H9 (cell line): ENCODE data around the gene LRRC28. TPM values are rescaled to one million over a fixed set of nuclear protein-coding genes. Genes with fewer than 3 reads are reported as not detected.

Experiments used
- DNase-seq: peaks from one replicate; pipeline ENCODE4 v3.0.0-alpha.2; 2017
- H2AFZ ChIP-seq: one replicate; pipeline ENCODE4 v1.6.1; 2013; ENCODE audit warnings: mild to moderate bottlenecking, low read length, control low read depth, moderate library complexity
- H2AK5ac ChIP-seq: 2 replicates; pipeline ENCODE4 v1.6.1; 2013; ENCODE audit warnings: low read length, control low read depth, mixed read lengths; ENCODE audit not compliant: insufficient read length
- H2BK120ac ChIP-seq: one replicate; pipeline ENCODE4 v1.6.1; 2013; ENCODE audit warnings: low read depth, mild to moderate bottlenecking, low read length, control low read depth, inconsistent platforms; ENCODE audit not compliant: poor library complexity, severe bottlenecking
- H2BK12ac ChIP-seq: 2 replicates; pipeline ENCODE4 v1.6.1; 2013; ENCODE audit warnings: low read length, control low read depth, mixed read lengths, low read depth; ENCODE audit not compliant: insufficient read length
- H2BK15ac ChIP-seq: 2 replicates; pipeline ENCODE4 v1.6.1; 2013; ENCODE audit warnings: low read depth, low read length, control low read depth
- H2BK20ac ChIP-seq: one replicate; pipeline ENCODE4 v1.6.1; 2013; ENCODE audit warnings: low read depth, mild to moderate bottlenecking, low read length, control low read depth, inconsistent platforms; ENCODE audit not compliant: poor library complexity, severe bottlenecking
- H2BK5ac ChIP-seq: 2 replicates; pipeline ENCODE4 v1.6.1; 2013; ENCODE audit warnings: low read length, control low read depth, mixed read lengths; ENCODE audit not compliant: insufficient read length
- H3K14ac ChIP-seq: 2 replicates; pipeline ENCODE4 v1.6.1; 2013; ENCODE audit warnings: low read length, control low read depth; ENCODE audit not compliant: insufficient read depth
- H3K18ac ChIP-seq: 2 replicates; pipeline ENCODE4 v1.6.1; 2013; ENCODE audit warnings: low read depth, mild to moderate bottlenecking, mixed read lengths, low read length, control low read depth; ENCODE audit not compliant: insufficient read length
- H3K23ac ChIP-seq: 2 replicates; pipeline ENCODE4 v1.6.1; 2013; ENCODE audit warnings: low read length, control low read depth, mixed read lengths, low read depth; ENCODE audit not compliant: insufficient read length
- H3K23me2 ChIP-seq: 2 replicates; pipeline ENCODE4 v1.6.1; 2013; ENCODE audit warnings: low read depth, mild to moderate bottlenecking, mixed read lengths, low read length, control low read depth; ENCODE audit not compliant: insufficient read length, poor library complexity, severe bottlenecking
- H3K27ac ChIP-seq: 2 replicates; pipeline ENCODE4 v1.5.1; 2013; ENCODE audit warnings: low read length, control low read depth, mixed read lengths, low read depth; ENCODE audit not compliant: insufficient read length
- H3K27me3 ChIP-seq: 2 replicates; pipeline ENCODE4 v1.6.1; 2013; ENCODE audit warnings: low read length, control low read depth, inconsistent platforms; ENCODE audit not compliant: insufficient read depth
- H3K4ac ChIP-seq: 2 replicates; pipeline ENCODE4 v1.6.1; 2013; ENCODE audit warnings: low read depth, mild to moderate bottlenecking, control low read depth, inconsistent platforms, low read length, moderate library complexity
- H3K4me1 ChIP-seq: 2 replicates; pipeline ENCODE4 v1.6.1; 2013; ENCODE audit warnings: low read length, control low read depth, inconsistent platforms; ENCODE audit not compliant: insufficient read depth
- H3K4me2 ChIP-seq: 2 replicates; pipeline ENCODE4 v1.6.1; 2013; ENCODE audit warnings: low read length, control low read depth, mixed read lengths; ENCODE audit not compliant: insufficient read length, insufficient read depth
- H3K56ac ChIP-seq: 2 replicates; pipeline ENCODE4 v1.6.1; 2013; ENCODE audit warnings: low read depth, mild to moderate bottlenecking, mixed read lengths, low read length, control low read depth; ENCODE audit not compliant: insufficient read length
- H3K79me1 ChIP-seq: 2 replicates; pipeline ENCODE4 v1.6.1; 2013; ENCODE audit warnings: low read depth, mild to moderate bottlenecking, moderate library complexity, low read length, control low read depth, inconsistent platforms; ENCODE audit not compliant: insufficient read depth, poor library complexity, severe bottlenecking
- H3K79me2 ChIP-seq: 2 replicates; pipeline ENCODE4 v1.6.1; 2013; ENCODE audit warnings: low read length, control low read depth, inconsistent platforms; ENCODE audit not compliant: insufficient read depth
- H3K9ac ChIP-seq: 2 replicates; pipeline ENCODE4 v1.6.1; 2013; ENCODE audit warnings: low read length, control low read depth, mixed read lengths; ENCODE audit not compliant: insufficient read length; ENCODE audit errors: extremely low read depth
- H3K9me3 ChIP-seq: one replicate; pipeline ENCODE4 v1.6.1; 2013; ENCODE audit warnings: low read depth, low read length, inconsistent platforms; ENCODE audit not compliant: control insufficient read depth
- H3T11ph ChIP-seq: one replicate; pipeline ENCODE4 v1.6.1; 2013; ENCODE audit warnings: mild to moderate bottlenecking, low read length, control low read depth, inconsistent platforms
- H4K20me1 ChIP-seq: one replicate; pipeline ENCODE4 v1.6.1; 2013; ENCODE audit not compliant: control insufficient read depth, insufficient read length, insufficient read depth
- H4K5ac ChIP-seq: 2 replicates; pipeline ENCODE4 v1.6.1; 2013; ENCODE audit warnings: low read depth, mild to moderate bottlenecking, mixed read lengths, low read length, control low read depth; ENCODE audit not compliant: insufficient read length
- H4K8ac ChIP-seq: replicated peaks from 2 replicates; pipeline ENCODE4 v1.6.1; 2013; ENCODE audit warnings: low read length, control low read depth, mixed read lengths, low read depth; ENCODE audit not compliant: insufficient read length
- H4K91ac ChIP-seq: 2 replicates; pipeline ENCODE4 v1.6.1; 2013; ENCODE audit warnings: low read depth, mild to moderate bottlenecking, moderate library complexity, mixed read lengths, low read length, control low read depth; ENCODE audit not compliant: insufficient read length
- H3K27ac Mint-ChIP-seq, 3 experiments: 2 replicates in 2 of 3; 3 replicates in 1 of 3; pipeline ENCODE4 v1.8.0; 2020 to 2021; ENCODE audit warnings: mixed read lengths in 3 of 3, mild to moderate bottlenecking in 1 of 3, moderate library complexity in 1 of 3
- H3K27me3 Mint-ChIP-seq: 2 replicates; pipeline ENCODE4 v1.8.0; 2021; ENCODE audit warnings: low read depth, mild to moderate bottlenecking, moderate library complexity, mixed read lengths
- H3K36me3 Mint-ChIP-seq, 3 experiments: 2 replicates in 2 of 3; 3 replicates in 1 of 3; pipeline ENCODE4 v1.8.0; 2020 to 2021; ENCODE audit warnings: low read depth in 3 of 3, mixed read lengths in 3 of 3; ENCODE audit not compliant: insufficient read depth in 1 of 3
- H3K4me1 Mint-ChIP-seq, 2 experiments: 2 replicates each; pipeline ENCODE4 v1.8.0; 2020; ENCODE audit warnings: mixed read lengths in 2 of 2
- H3K4me3 Mint-ChIP-seq, 2 experiments: 2 replicates in 1 of 2; 3 replicates in 1 of 2; pipeline ENCODE4 v1.8.0; 2020 to 2021; ENCODE audit warnings: mild to moderate bottlenecking in 2 of 2, mixed read lengths in 2 of 2, moderate library complexity in 1 of 2
- H3K9me3 Mint-ChIP-seq, 2 experiments: 2 replicates in 1 of 2; 3 replicates in 1 of 2; pipeline ENCODE4 v1.8.0; 2020; ENCODE audit warnings: mild to moderate bottlenecking in 2 of 2, mixed read lengths in 2 of 2, moderate library complexity in 1 of 2
- CTCF ChIP-seq: fragments of 200-600 bp; sonication (generic); conservative IDR thresholded peaks from 3 replicates; pipeline ENCODE4 v1.8.0; 2021; ENCODE audit warnings: antibody characterized with exemption, mild to moderate bottlenecking
- WGBS: extraction: QIAGEN DNeasy Blood & Tissue Kit; methylation state at CpG from one replicate; pipeline ENCODE4 v1.1.7; 2013; ENCODE audit warnings: missing lambda C conversion rate, low lambda C conversion rate, mixed read lengths; ENCODE audit not compliant: insufficient read length; ENCODE audit errors: extremely low coverage; 5-methylcytosine and 5-hydroxymethylcytosine counted together
- total RNA-seq: library from RNA; stranded (reverse); gene quantifications from 2 replicates; pipeline ENCODE4 v1.2.1, GENCODE V29; 2021

The LRRC28 gene
- total RNA-seq, 1 experiment from 2014 or later = 17.6 TPM

DNA sequence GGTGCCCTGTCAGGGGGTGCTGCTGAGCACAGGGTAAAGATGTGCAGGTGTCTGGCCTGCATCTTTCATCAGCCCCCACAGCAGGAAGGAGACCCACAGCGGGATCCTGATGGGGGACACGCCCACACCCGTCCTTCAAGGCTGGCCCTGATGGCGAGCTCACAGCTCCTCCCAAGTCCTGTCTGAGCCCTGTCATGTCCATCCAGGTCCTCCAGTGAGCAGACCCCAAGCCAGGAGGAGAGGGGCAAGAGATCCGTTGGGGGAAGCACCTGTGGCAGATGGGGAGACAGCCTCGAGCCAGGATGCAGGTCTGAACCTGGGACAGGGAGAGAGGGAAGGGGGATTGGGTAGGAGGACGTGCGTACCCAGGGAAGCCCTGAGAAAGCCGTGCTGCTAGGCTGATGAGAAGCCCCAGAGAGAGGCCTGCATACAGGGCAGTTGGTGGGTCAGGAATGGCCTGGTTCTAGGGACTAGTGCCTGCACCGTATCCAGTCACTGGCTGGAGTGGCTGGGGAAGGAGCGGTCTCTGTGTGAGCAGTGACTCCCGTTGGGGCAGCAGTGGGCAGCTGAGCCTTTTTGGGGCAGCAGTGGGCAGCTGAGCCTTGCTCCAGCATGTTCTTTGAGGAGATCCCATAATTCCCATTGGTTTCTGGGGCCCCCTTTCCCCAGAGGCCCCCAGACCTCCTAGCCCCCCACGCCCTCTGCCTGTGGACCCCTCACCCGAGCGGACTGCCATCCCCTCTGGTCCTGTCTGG is 181.2 kb downstream of the LRRC28 start:
- no peak for DNase-seq
- Histone ChIP-seq H3K27ac (no peak overlapping the region), H2BK12ac (no peak overlapping the region), H4K20me1 (peaks cover 4% of the 10 kb centered on the region), H2BK15ac (no peak overlapping the region), H3K79me1 (no peaks in the 10 kb centered on the region), H3K4me1 (no peaks in the 10 kb centered on the region), H3K27me3 (no peaks in the 10 kb centered on the region), H3K23me2 (no peaks in the 10 kb centered on the region), H3K9me3 (no peaks in the 10 kb centered on the region), H3K4ac (no peak overlapping the region), H4K8ac (no peak overlapping the region), H2BK20ac (no peak overlapping the region), H3K9ac (no peak overlapping the region), H3K79me2 (no peaks in the 10 kb centered on the region), H3K4me2 (no peak overlapping the region), H3K56ac (no peak overlapping the region), H2AFZ (no peak overlapping the region), H2BK120ac (no peak overlapping the region), H2BK5ac (no peak overlapping the region), H3T11ph (no peak overlapping the region), H4K91ac (no peak overlapping the region), H2AK5ac (no peak overlapping the region), H3K23ac (no peak overlapping the region), H3K18ac (no peak overlapping the region), H4K5ac (no peak overlapping the region), H3K14ac (no peak overlapping the region; the same call in 1 of the 2 replicates)
- H3K9me3 Mint-ChIP-seq = no peaks in the 10 kb centered on the region
- peaks cover 2 to 16% of the 10 kb centered on the region in 2 experiments; a peak in 3 of 4 replicates for H3K4me1 Mint-ChIP-seq
- no peak overlapping the region for H3K4me3 Mint-ChIP-seq
- WGBS = no CpG with 5 or more reads among the region's 15 CpGs
- peak overlapping the region in 2 of 3 experiments; percentile 49 to 81; a peak in 1 of 7 replicates for H3K27ac Mint-ChIP-seq
- no peaks in the 10 kb centered on the region for H3K36me3 Mint-ChIP-seq
- H3K27me3 Mint-ChIP-seq = no peaks in the 10 kb centered on the region; the same call in 1 of the 2 replicates
- no peak for TF ChIP-seq CTCF
